WI38 (cell line): ENCODE data around the gene DENND2D.

ENCODE experiments used
- H3K4me3 ChIP-seq: 2 replicates; pipeline ENCODE4 v1.5.1; 2011; ENCODE audit warnings: low read depth, mild to moderate bottlenecking, control low read depth, low read length
- CTCF ChIP-seq: IDR thresholded peaks from 2 replicates; pipeline ENCODE4 v1.5.1; 2012; ENCODE audit warnings: low read depth, mild to moderate bottlenecking, control low read depth, low read length

The DENND2D gene

GRCh38 chr1:111139956-111140679 is 60.3 kb downstream of the DENND2D start, which contains the start of the genes CEPT1 and DRAM2:
Gene CEPT1 (plus strand): TSS chr1:111140223. CDS start chr1:111147715, 7,492 bp downstream.
Gene DRAM2 (minus strand): TSS chr1:111140093. CDS start chr1:111131554, 8,539 bp downstream.
- peak within 1 kb of the TSS; percentile 94 for H3K4me3 ChIP-seq
- no peak for TF ChIP-seq CTCF

- no peak for TF ChIP-seq CTCF
- H3K4me3 ChIP-seq = peak overlapping the region; percentile 94
Measured at GRCh38 chr1:111139324-111139955, 61.0 kb downstream of the DENND2D start.
